ENCODE data around the gene LRBA.

The LRBA gene

GRCh38 chr4:150983851-150984250, 31.2 kb downstream of the LRBA start:
- H2AK5ac ChIP-seq (ENCODE audit: low read length, severe bottlenecking) = no peak overlapping the region
- H3K27ac ChIP-seq (ENCODE audit: low read length, poor library complexity, severe bottlenecking) = no peak overlapping the region
- no peak overlapping the region for H2BK5ac ChIP-seq (ENCODE audit: low read depth, low read length, poor library complexity, severe bottlenecking)
- H4K8ac ChIP-seq (ENCODE audit: low read length) = no peak overlapping the region
- H3K4ac ChIP-seq (ENCODE audit: low read depth in 1 of 2, low read length in 2 of 2) = no peak overlapping the region
- no peak for DNase-seq
- H3K4me3 ChIP-seq (ENCODE audit: insufficient read depth in 1 of 2, low read depth in 1 of 2, low read length in 2 of 2) = no peak overlapping the region
- H2BK120ac ChIP-seq (ENCODE audit: low read depth, low read length) = no peak overlapping the region
- peaks cover 18% of the 10 kb centered on the region for H3K79me1 ChIP-seq (replicated peaks; ENCODE audit: low read length, poor library complexity, severe bottlenecking)
- H3K9me3 ChIP-seq (ENCODE audit: control insufficient read depth, low read length) = no peaks in the 10 kb centered on the region
- H4K91ac ChIP-seq (ENCODE audit: low read length) = no peak overlapping the region
- no peak overlapping the region for H2BK15ac ChIP-seq (ENCODE audit: low read depth, poor library complexity, severe bottlenecking)
- no peak overlapping the region for H3K23ac ChIP-seq (ENCODE audit: low read length in 2 of 2)
- H2AFZ ChIP-seq (ENCODE audit: low read depth, low read length) = no peak overlapping the region
- no peaks in the 10 kb centered on the region for H3K4me1 ChIP-seq (ENCODE audit: control insufficient read depth, insufficient read depth, low read depth, low read length)
- no peak overlapping the region for H3K14ac ChIP-seq (ENCODE audit: low read length in 2 of 2)
- H3K18ac ChIP-seq (ENCODE audit: low read depth in 1 of 2, low read length in 2 of 2) = no peak overlapping the region
- no peaks in the 10 kb centered on the region for H3K27me3 ChIP-seq (ENCODE audit: control insufficient read depth in 1 of 2, insufficient read depth in 1 of 2, low read length in 2 of 2)
- H2BK12ac ChIP-seq (ENCODE audit: low read length in 2 of 2) = no peak overlapping the region
- no peak overlapping the region for H3K4me2 ChIP-seq (ENCODE audit: low read length, poor library complexity, severe bottlenecking)
- 98% methylated on average over 3 of the region's 3 CpGs for WGBS
- no peak overlapping the region for H3K9ac ChIP-seq (ENCODE audit: low read length)
- H3K36me3 ChIP-seq (ENCODE audit: control insufficient read depth in 1 of 2, insufficient read depth in 2 of 2, low read depth in 1 of 2, low read length in 2 of 2) = no peaks in the 10 kb centered on the region

GRCh38 chr4:150982557-150983233, 32.4 kb downstream of the LRBA start:
- DNase-seq = peak; percentile 68
- H3K36me3 ChIP-seq (ENCODE audit: control insufficient read depth in 1 of 2, insufficient read depth in 2 of 2, low read depth in 1 of 2, low read length in 2 of 2) = no peaks in the 10 kb centered on the region

GRCh38 chr4:150978738-150979575, 36.1 kb downstream of the LRBA start:
- no peak overlapping the region for H2BK12ac ChIP-seq (ENCODE audit: low read length in 2 of 2)
- H4K8ac ChIP-seq (ENCODE audit: low read length) = no peak overlapping the region
- no peak overlapping the region for H2BK5ac ChIP-seq (ENCODE audit: low read depth, low read length, poor library complexity, severe bottlenecking)
- H3K4me2 ChIP-seq (ENCODE audit: low read length, poor library complexity, severe bottlenecking) = no peak overlapping the region
- H3K27ac ChIP-seq (ENCODE audit: low read length, poor library complexity, severe bottlenecking) = no peak overlapping the region
- H3K4ac ChIP-seq (ENCODE audit: low read depth in 1 of 2, low read length in 2 of 2) = no peak overlapping the region
- no peak overlapping the region for H2AK5ac ChIP-seq (ENCODE audit: low read length, severe bottlenecking)
- H3K36me3 ChIP-seq (ENCODE audit: control insufficient read depth in 1 of 2, insufficient read depth in 2 of 2, low read depth in 1 of 2, low read length in 2 of 2) = no peaks in the 10 kb centered on the region
- 100% methylated on average over 2 of the region's 3 CpGs for WGBS
- DNase-seq = no peak
- no peaks in the 10 kb centered on the region for H3K9me3 ChIP-seq (ENCODE audit: control insufficient read depth, low read length)
- no peak overlapping the region for H4K91ac ChIP-seq (ENCODE audit: low read length)
- H3K23ac ChIP-seq (ENCODE audit: low read length in 2 of 2) = no peak overlapping the region
- H2BK120ac ChIP-seq (ENCODE audit: low read depth, low read length) = no peak overlapping the region
- H2AFZ ChIP-seq (ENCODE audit: low read depth, low read length) = no peak overlapping the region
- H3K27me3 ChIP-seq (ENCODE audit: control insufficient read depth in 1 of 2, insufficient read depth in 1 of 2, low read length in 2 of 2) = no peaks in the 10 kb centered on the region
- H3K14ac ChIP-seq (ENCODE audit: low read length in 2 of 2) = no peak overlapping the region
- H3K4me3 ChIP-seq (ENCODE audit: insufficient read depth in 1 of 2, low read depth in 1 of 2, low read length in 2 of 2) = no peak overlapping the region
- no peaks in the 10 kb centered on the region for H3K4me1 ChIP-seq (ENCODE audit: control insufficient read depth, insufficient read depth, low read depth, low read length)
- H3K18ac ChIP-seq (ENCODE audit: low read depth in 1 of 2, low read length in 2 of 2) = no peak overlapping the region
- no peak overlapping the region for H2BK15ac ChIP-seq (ENCODE audit: low read depth, poor library complexity, severe bottlenecking)
- peaks cover 27% of the 10 kb centered on the region for H3K79me1 ChIP-seq (replicated peaks; ENCODE audit: low read length, poor library complexity, severe bottlenecking)
- H3K9ac ChIP-seq (ENCODE audit: low read length) = no peak overlapping the region

More at GRCh38 chr4:150982557-150983233, 32.4 kb downstream of the LRBA start:
- H3K4me1 ChIP-seq (ENCODE audit: control insufficient read depth, insufficient read depth, low read depth, low read length) = no peaks in the 10 kb centered on the region
- H3K23ac ChIP-seq (ENCODE audit: low read length in 2 of 2) = no peak overlapping the region
- no CpG with 5 or more reads among the region's 1 CpG for WGBS
- no peak overlapping the region for H4K8ac ChIP-seq (ENCODE audit: low read length)
- no peaks in the 10 kb centered on the region for H3K27me3 ChIP-seq (ENCODE audit: control insufficient read depth in 1 of 2, insufficient read depth in 1 of 2, low read length in 2 of 2)
- no peak overlapping the region for H3K4ac ChIP-seq (ENCODE audit: low read depth in 1 of 2, low read length in 2 of 2)
- H3K9ac ChIP-seq (ENCODE audit: low read length) = no peak overlapping the region
- no peak overlapping the region for H2BK12ac ChIP-seq (ENCODE audit: low read length in 2 of 2)
- no peak overlapping the region for H2BK15ac ChIP-seq (ENCODE audit: low read depth, poor library complexity, severe bottlenecking)
- peaks cover 22% of the 10 kb centered on the region for H3K79me1 ChIP-seq (replicated peaks; ENCODE audit: low read length, poor library complexity, severe bottlenecking)
- H3K27ac ChIP-seq (ENCODE audit: low read length, poor library complexity, severe bottlenecking) = no peak overlapping the region
- no peak overlapping the region for H2BK5ac ChIP-seq (ENCODE audit: low read depth, low read length, poor library complexity, severe bottlenecking)
- no peak overlapping the region for H4K91ac ChIP-seq (ENCODE audit: low read length)
- no peak overlapping the region for H3K18ac ChIP-seq (ENCODE audit: low read depth in 1 of 2, low read length in 2 of 2)
- no peaks in the 10 kb centered on the region for H3K9me3 ChIP-seq (ENCODE audit: control insufficient read depth, low read length)
- no peak overlapping the region for H2BK120ac ChIP-seq (ENCODE audit: low read depth, low read length)
- no peak overlapping the region for H2AK5ac ChIP-seq (ENCODE audit: low read length, severe bottlenecking)
- no peak overlapping the region for H3K4me2 ChIP-seq (ENCODE audit: low read length, poor library complexity, severe bottlenecking)
- H3K4me3 ChIP-seq (ENCODE audit: insufficient read depth in 1 of 2, low read depth in 1 of 2, low read length in 2 of 2) = no peak overlapping the region
- H3K14ac ChIP-seq (ENCODE audit: low read length in 2 of 2) = no peak overlapping the region
- H2AFZ ChIP-seq (ENCODE audit: low read depth, low read length) = no peak overlapping the region

GRCh38 chr4:150976478-150977118, 38.5 kb downstream of the LRBA start:
- H2BK5ac ChIP-seq (ENCODE audit: low read depth, low read length, poor library complexity, severe bottlenecking) = no peak overlapping the region
- no peak overlapping the region for H2AK5ac ChIP-seq (ENCODE audit: low read length, severe bottlenecking)
- H3K4ac ChIP-seq (ENCODE audit: low read depth in 1 of 2, low read length in 2 of 2) = no peak overlapping the region
- H3K14ac ChIP-seq (ENCODE audit: low read length in 2 of 2) = no peak overlapping the region
- H3K79me1 ChIP-seq (replicated peaks; ENCODE audit: low read length, poor library complexity, severe bottlenecking) = peaks cover 23% of the 10 kb centered on the region
- no peaks in the 10 kb centered on the region for H3K4me1 ChIP-seq (ENCODE audit: control insufficient read depth, insufficient read depth, low read depth, low read length)
- H4K8ac ChIP-seq (ENCODE audit: low read length) = no peak overlapping the region
- H3K4me2 ChIP-seq (ENCODE audit: low read length, poor library complexity, severe bottlenecking) = no peak overlapping the region
- no peak overlapping the region for H4K91ac ChIP-seq (ENCODE audit: low read length)
- no peak overlapping the region for H3K27ac ChIP-seq (ENCODE audit: low read length, poor library complexity, severe bottlenecking)
- H3K36me3 ChIP-seq (ENCODE audit: control insufficient read depth in 1 of 2, insufficient read depth in 2 of 2, low read depth in 1 of 2, low read length in 2 of 2) = no peaks in the 10 kb centered on the region
- H2AFZ ChIP-seq (ENCODE audit: low read depth, low read length) = no peak overlapping the region
- no peak overlapping the region for H2BK12ac ChIP-seq (ENCODE audit: low read length in 2 of 2)
- no peak overlapping the region for H3K9ac ChIP-seq (ENCODE audit: low read length)
- DNase-seq = no peak
- no peak overlapping the region for H3K18ac ChIP-seq (ENCODE audit: low read depth in 1 of 2, low read length in 2 of 2)
- H2BK15ac ChIP-seq (ENCODE audit: low read depth, poor library complexity, severe bottlenecking) = no peak overlapping the region
- no peak overlapping the region for H3K4me3 ChIP-seq (ENCODE audit: insufficient read depth in 1 of 2, low read depth in 1 of 2, low read length in 2 of 2)
- H3K9me3 ChIP-seq (ENCODE audit: control insufficient read depth, low read length) = no peaks in the 10 kb centered on the region
- WGBS = 81% methylated on average over 11 of the region's 11 CpGs
- no peak overlapping the region for H3K23ac ChIP-seq (ENCODE audit: low read length in 2 of 2)
- H2BK120ac ChIP-seq (ENCODE audit: low read depth, low read length) = no peak overlapping the region
- H3K27me3 ChIP-seq (ENCODE audit: control insufficient read depth in 1 of 2, insufficient read depth in 1 of 2, low read length in 2 of 2) = no peaks in the 10 kb centered on the region
